Measurements from ENCODE around the gene FOXI1.

The FOXI1 gene

DNA sequence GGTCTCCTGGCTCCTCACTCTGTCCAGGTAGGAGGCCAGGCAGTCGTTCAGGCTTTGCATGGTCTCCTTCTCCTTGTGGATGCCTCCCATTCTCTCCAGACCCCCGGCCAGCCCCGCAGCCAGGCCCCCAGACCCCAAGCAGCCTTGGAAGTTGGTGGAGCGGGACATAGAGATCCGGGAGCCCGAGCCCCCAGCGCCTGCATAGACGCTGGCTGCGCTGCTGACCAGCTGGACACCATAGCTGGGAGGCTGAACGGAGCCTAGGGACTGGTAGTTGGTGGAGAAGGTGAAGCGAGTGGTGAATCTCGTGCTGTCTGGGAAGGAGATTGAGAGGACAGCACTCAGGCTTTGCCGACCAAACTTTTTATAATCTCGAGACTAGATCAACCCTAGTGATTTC is 35.9 kb downstream of the FOXI1 start:
- H3K4me1 ChIP-seq (ENCODE audit: insufficient read depth, poor library complexity, severe bottlenecking): no peaks in the 10 kb centered on the region
- no peak overlapping the region for H3K4me3 ChIP-seq (ENCODE audit: severe bottlenecking)
- no peak overlapping the region for H3K27ac ChIP-seq (ENCODE audit: poor library complexity, severe bottlenecking)
- DNase-seq (ENCODE audit: low spot score): no peak
- H3K36me3 ChIP-seq (ENCODE audit: low read depth): no peaks in the 10 kb centered on the region
- no peak for ATAC-seq (ENCODE audit: low read depth)
- TF ChIP-seq, protein P1, sequence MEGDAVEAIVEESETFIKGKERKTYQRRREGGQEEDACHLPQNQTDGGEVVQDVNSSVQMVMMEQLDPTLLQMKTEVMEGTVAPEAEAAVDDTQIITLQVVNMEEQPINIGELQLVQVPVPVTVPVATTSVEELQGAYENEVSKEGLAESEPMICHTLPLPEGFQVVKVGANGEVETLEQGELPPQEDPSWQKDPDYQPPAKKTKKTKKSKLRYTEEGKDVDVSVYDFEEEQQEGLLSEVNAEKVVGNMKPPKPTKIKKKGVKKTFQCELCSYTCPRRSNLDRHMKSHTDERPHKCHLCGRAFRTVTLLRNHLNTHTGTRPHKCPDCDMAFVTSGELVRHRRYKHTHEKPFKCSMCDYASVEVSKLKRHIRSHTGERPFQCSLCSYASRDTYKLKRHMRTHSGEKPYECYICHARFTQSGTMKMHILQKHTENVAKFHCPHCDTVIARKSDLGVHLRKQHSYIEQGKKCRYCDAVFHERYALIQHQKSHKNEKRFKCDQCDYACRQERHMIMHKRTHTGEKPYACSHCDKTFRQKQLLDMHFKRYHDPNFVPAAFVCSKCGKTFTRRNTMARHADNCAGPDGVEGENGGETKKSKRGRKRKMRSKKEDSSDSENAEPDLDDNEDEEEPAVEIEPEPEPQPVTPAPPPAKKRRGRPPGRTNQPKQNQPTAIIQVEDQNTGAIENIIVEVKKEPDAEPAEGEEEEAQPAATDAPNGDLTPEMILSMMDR (IDR thresholded peaks at IDR 0.05; ENCODE audit: poor library complexity, severe bottlenecking): no peak
- no peaks in the 10 kb centered on the region for H3K27me3 ChIP-seq (ENCODE audit: insufficient read depth, poor library complexity, severe bottlenecking)
- no peaks in the 10 kb centered on the region for H3K9me3 ChIP-seq (ENCODE audit: severe bottlenecking)

DNA sequence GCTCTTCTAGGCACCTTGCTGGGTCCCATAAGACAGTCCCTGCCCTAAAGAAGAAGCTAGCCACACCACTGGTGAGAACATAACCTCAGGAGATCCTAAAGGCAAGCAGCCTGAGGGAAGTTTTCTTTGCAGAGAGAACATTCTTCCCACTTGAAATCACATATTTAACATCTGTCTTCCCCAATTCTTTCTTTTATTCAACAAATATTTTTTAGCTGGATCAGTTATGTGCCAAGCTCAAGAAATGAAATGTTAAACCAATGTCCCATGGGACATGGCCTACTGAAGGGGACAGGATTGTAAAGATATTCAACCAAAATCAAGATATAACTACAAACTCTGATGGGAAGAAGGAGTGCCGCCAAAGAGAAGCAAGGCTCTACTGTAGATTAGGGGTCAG is 36.5 kb downstream of the FOXI1 start:
- H3K4me1 ChIP-seq (ENCODE audit: insufficient read depth, poor library complexity, severe bottlenecking): no peaks in the 10 kb centered on the region
- H3K27me3 ChIP-seq (ENCODE audit: insufficient read depth, poor library complexity, severe bottlenecking): no peaks in the 10 kb centered on the region
- TF ChIP-seq, protein P1 (IDR thresholded peaks at IDR 0.05; ENCODE audit: poor library complexity, severe bottlenecking): no peak
- H3K27ac ChIP-seq (ENCODE audit: poor library complexity, severe bottlenecking): no peak overlapping the region
- H3K36me3 ChIP-seq (ENCODE audit: low read depth): no peaks in the 10 kb centered on the region
- ATAC-seq (ENCODE audit: low read depth): no peak
- DNase-seq (ENCODE audit: low spot score): no peak
- H3K4me3 ChIP-seq (ENCODE audit: severe bottlenecking): no peak overlapping the region
- no peaks in the 10 kb centered on the region for H3K9me3 ChIP-seq (ENCODE audit: severe bottlenecking)

DNA sequence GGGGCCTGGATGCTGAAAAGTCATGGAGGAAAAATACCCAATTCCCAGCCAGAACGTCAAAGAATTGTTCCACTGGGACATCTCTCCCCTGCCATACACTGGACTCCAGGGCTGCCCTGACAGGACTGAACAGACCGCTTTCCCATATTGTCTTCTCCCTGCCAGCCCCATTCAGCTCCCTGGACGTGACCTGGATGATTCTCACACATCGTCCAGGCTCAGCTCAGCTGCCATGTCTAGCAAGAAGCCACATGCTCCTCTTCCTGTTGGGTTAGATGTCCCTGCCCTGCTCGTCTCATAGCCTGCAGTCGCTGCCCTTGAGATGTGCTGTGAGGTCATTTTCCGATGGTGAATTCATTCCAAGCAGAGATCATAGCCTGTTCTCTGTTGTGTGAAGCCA is 37.4 kb downstream of the FOXI1 start:
- Histone ChIP-seq H3K4me3 (ENCODE audit: severe bottlenecking) (no peak overlapping the region), H3K27ac (ENCODE audit: poor library complexity, severe bottlenecking) (no peak overlapping the region), H3K27me3 (ENCODE audit: insufficient read depth, poor library complexity, severe bottlenecking) (no peaks in the 10 kb centered on the region), H3K36me3 (ENCODE audit: low read depth) (no peaks in the 10 kb centered on the region), H3K4me1 (ENCODE audit: insufficient read depth, poor library complexity, severe bottlenecking) (no peaks in the 10 kb centered on the region), H3K9me3 (ENCODE audit: severe bottlenecking) (no peaks in the 10 kb centered on the region)
- TF ChIP-seq, protein P1 (IDR thresholded peaks at IDR 0.05; ENCODE audit: poor library complexity, severe bottlenecking): no peak
- ATAC-seq (ENCODE audit: low read depth) (no peak), DNase-seq (ENCODE audit: low spot score) (no peak)

DNA sequence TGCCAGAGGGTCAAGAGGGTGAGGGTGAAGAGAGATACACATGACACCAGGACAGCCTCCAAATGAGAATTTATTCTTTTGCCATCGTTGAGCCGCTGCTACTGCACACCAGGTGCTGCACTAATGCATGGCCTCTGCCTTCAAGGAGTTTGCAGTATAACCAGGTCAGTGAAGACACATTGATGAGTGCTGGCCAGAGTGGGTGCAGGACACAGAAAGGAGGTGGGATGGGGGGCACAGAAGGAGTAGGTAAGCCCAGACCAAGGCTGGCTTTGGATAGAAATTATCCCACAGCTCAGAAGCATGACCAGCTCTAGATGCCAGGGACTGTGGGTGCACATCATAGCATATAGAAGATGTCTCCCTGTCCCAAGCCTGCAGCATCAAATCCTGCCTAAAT is 38.0 kb downstream of the FOXI1 start:
- TF ChIP-seq, protein P1 (IDR thresholded peaks at IDR 0.05; ENCODE audit: poor library complexity, severe bottlenecking): no peak

DNA sequence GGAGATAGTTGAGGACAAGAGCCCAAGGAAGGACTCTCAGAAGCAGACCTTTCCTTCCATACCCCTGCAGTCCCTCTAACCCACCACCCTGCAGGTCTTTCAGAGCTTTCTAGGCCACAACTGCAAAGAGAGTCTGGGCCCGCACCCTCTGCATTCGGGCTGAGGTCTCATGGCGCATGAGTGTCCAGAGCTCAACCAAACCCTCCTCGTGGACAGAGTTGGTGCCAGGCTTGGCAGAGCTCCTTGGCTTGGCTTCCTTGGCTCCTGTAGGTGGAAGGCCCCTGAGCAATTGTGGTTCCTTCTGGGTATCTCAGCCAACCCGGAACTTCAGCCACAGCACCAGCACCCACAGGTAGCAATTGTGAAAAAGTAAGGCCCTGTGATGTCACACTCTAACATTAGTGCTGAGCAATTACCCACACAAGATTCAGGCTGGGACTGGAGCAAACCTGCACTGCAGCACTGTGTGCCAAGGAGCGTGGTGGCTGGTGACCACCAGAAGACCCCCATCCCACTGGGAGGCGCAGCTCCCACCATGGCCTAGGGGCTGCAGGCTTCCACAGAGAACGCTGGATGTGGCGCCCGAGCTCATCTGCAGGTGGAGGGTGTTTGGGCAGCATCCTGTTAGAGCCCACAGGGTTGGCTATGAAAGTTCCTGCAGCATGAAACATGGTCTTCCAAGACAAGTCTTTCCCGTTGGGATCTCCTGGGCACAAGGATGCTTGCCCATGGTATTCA is 38.8 kb downstream of the FOXI1 start:
- TF ChIP-seq, protein P1 (IDR thresholded peaks at IDR 0.05; ENCODE audit: poor library complexity, severe bottlenecking): no peak
- ATAC-seq (ENCODE audit: low read depth) (no peak), DNase-seq (ENCODE audit: low spot score) (no peak)
- H3K9me3 ChIP-seq (ENCODE audit: severe bottlenecking): no peaks in the 10 kb centered on the region
- H3K36me3 ChIP-seq (ENCODE audit: low read depth): no peaks in the 10 kb centered on the region
- no peak overlapping the region for H3K27ac ChIP-seq (ENCODE audit: poor library complexity, severe bottlenecking)
- no peaks in the 10 kb centered on the region for H3K4me1 ChIP-seq (ENCODE audit: insufficient read depth, poor library complexity, severe bottlenecking)
- H3K27me3 ChIP-seq (ENCODE audit: insufficient read depth, poor library complexity, severe bottlenecking): no peaks in the 10 kb centered on the region
- H3K4me3 ChIP-seq (ENCODE audit: severe bottlenecking): no peak overlapping the region

More for the DNA sequence above, 38.0 kb downstream of the FOXI1 start:
- no peaks in the 10 kb centered on the region for H3K9me3 ChIP-seq (ENCODE audit: severe bottlenecking)
- H3K4me1 ChIP-seq (ENCODE audit: insufficient read depth, poor library complexity, severe bottlenecking): no peaks in the 10 kb centered on the region
- no peak overlapping the region for H3K27ac ChIP-seq (ENCODE audit: poor library complexity, severe bottlenecking)
- H3K36me3 ChIP-seq (ENCODE audit: low read depth): no peaks in the 10 kb centered on the region
- no peak for ATAC-seq (ENCODE audit: low read depth)
- H3K4me3 ChIP-seq (ENCODE audit: severe bottlenecking): no peak overlapping the region
- H3K27me3 ChIP-seq (ENCODE audit: insufficient read depth, poor library complexity, severe bottlenecking): no peaks in the 10 kb centered on the region
- no peak for DNase-seq (ENCODE audit: low spot score)

All from RWPE2 (cell line).